Natural killer cell (primary cell): ENCODE data around the gene ASTN2. TPM values are rescaled to one million over a fixed set of nuclear protein-coding genes. Genes with fewer than 3 reads are reported as not detected.

ENCODE experiments used
- ATAC-seq, 3 donors: fragments of 150-1000 bp in 2 of 3; fragments of 200-7000 bp in 1 of 3; cut with Tn5 transposase; 1 replicate in 1 of 3; 2 replicates in 2 of 3; pipeline ENCODE4 v1.10.0; 2021; ENCODE audit warnings: mild to moderate bottlenecking in 2 of 3, moderate library complexity in 2 of 3
- DNase-seq, 2 donors: peaks; one replicate each; pipeline versions ENCODE4 v3.0.0 to v3.0.0-alpha.2; 2013 to 2021; ENCODE audit warnings: mixed read lengths in 1 of 2
- H3K27ac ChIP-seq: one replicate; pipeline ENCODE4 v1.5.1; 2013; ENCODE audit warnings: mild to moderate bottlenecking, low read length
- H3K27me3 ChIP-seq: one replicate; pipeline ENCODE4 v1.6.1; 2013; ENCODE audit warnings: low read length; ENCODE audit not compliant: control insufficient read depth, insufficient read depth
- H3K36me3 ChIP-seq: one replicate; pipeline ENCODE4 v1.6.1; 2013; ENCODE audit warnings: low read length; ENCODE audit not compliant: control insufficient read depth, insufficient read depth
- H3K4me1 ChIP-seq: one replicate; pipeline ENCODE4 v1.6.1; 2013; ENCODE audit warnings: low read length; ENCODE audit not compliant: control insufficient read depth, insufficient read depth
- H3K4me3 ChIP-seq: one replicate; pipeline ENCODE4 v1.5.1; 2013; ENCODE audit warnings: low read length
- H3K9me3 ChIP-seq: one replicate; pipeline ENCODE4 v1.6.1; 2013; ENCODE audit warnings: low read length; ENCODE audit not compliant: control insufficient read depth, insufficient read depth
- H3K27ac Mint-ChIP-seq, 2 donors: one replicate each; pipeline ENCODE4 v1.8.0; 2022; ENCODE audit warnings: mild to moderate bottlenecking in 2 of 2, mixed read lengths in 2 of 2, moderate library complexity in 1 of 2
- H3K27me3 Mint-ChIP-seq, 2 donors: one replicate each; pipeline ENCODE4 v1.8.0; 2022; ENCODE audit warnings: low read depth in 2 of 2, mixed read lengths in 2 of 2
- H3K36me3 Mint-ChIP-seq: one replicate; pipeline ENCODE4 v1.8.0; 2022; ENCODE audit warnings: mixed read lengths
- H3K4me1 Mint-ChIP-seq, 2 donors: one replicate each; pipeline ENCODE4 v1.8.0; 2022; ENCODE audit warnings: mixed read lengths in 2 of 2
- H3K4me3 Mint-ChIP-seq: one replicate; pipeline ENCODE4 v1.8.0; 2022; ENCODE audit warnings: mild to moderate bottlenecking, moderate library complexity, mixed read lengths
- H3K9me3 Mint-ChIP-seq, 2 donors: one replicate each; pipeline ENCODE4 v1.8.0; 2022; ENCODE audit warnings: mixed read lengths in 2 of 2
- WGBS: methylation state at CpG from one replicate; pipeline ENCODE4 v1.1.7; 2013; ENCODE audit warnings: missing lambda C conversion rate; ENCODE audit not compliant: insufficient coverage; 5-methylcytosine and 5-hydroxymethylcytosine counted together
- intact Hi-C: fragments of 100-400 bp; cut with micrococcal nuclease; formaldehyde crosslinking; loops from one replicate; pipeline ENCODE4 v1.14.2; 2022
- total RNA-seq, 4 donors: library from RNA; stranded (reverse); fragments of 120-200 nt in 1 of 4; gene quantifications; one replicate each; pipeline versions ENCODE4 v1.2.3 to v1.2.4, GENCODE V29; 2013 to 2022
- TF ChIP-seq, protein P1 (sequence below): fragments of 200-600 bp; IDR thresholded peaks from one replicate; pipeline ENCODE4 v1.8.0; 2022; ENCODE audit warnings: antibody characterized with exemption

Gene ASTN2
- total RNA-seq, 3 donors from 2014 or later (not counting 1 experiment from before 2014, with no cell fraction given) = 3.0 to 3.5 (median 3.2) TPM

DNA sequence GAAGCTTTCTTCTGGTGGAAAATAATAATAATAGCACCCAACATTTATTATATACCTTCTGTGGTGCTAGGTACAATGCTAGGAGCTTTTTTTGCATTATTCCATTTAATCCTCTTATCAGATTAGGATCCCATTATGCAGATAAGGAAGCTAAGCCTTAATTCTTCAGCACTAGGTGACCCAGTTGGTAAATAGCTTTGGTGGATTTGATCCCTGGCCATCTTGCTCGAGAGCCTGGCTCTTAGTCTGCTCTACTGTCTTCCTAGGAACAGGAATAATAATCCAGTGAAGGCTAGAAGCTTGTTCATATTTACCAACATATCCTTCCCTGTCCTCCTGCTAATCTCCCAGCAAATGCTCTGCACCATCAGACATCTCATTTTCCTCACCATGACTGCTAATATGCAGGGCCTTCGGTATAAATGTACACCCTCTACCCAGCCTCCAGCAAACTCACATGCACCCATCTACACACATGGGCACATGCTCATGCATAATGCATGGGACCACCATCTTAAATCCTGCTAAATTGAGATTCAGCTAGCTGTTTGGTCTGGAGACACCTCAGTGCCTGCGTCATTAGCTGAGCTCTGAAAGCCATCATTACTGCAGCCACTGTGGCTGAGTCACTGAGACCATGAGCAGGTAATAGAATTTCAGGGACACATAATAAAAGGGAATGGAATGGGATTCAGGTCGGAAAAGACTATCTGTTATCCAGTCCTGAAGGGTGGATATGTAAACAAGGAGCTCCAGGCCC lies 640.3 kb downstream of the ASTN2 start:
- H3K4me1 ChIP-seq = no peaks in the 10 kb centered on the region
- DNase-seq (no peak), ATAC-seq (no peak)
- intact Hi-C loops = no loop called here
- 67% methylated on average over 4 of the region's 4 CpGs for WGBS
- no peak overlapping the region for H3K27ac ChIP-seq
- no peaks in the 10 kb centered on the region for H3K27me3 ChIP-seq
- Mint-ChIP-seq H3K4me1 (no peaks in the 10 kb centered on the region), H3K27me3 (peaks cover 0 to 5% of the 10 kb centered on the region in 2 donors), H3K27ac (no peak overlapping the region), H3K9me3 (no peaks in the 10 kb centered on the region), H3K4me3 (no peak overlapping the region), H3K36me3 (no peaks in the 10 kb centered on the region)
- no peaks in the 10 kb centered on the region for H3K36me3 ChIP-seq
- TF ChIP-seq, protein P1, sequence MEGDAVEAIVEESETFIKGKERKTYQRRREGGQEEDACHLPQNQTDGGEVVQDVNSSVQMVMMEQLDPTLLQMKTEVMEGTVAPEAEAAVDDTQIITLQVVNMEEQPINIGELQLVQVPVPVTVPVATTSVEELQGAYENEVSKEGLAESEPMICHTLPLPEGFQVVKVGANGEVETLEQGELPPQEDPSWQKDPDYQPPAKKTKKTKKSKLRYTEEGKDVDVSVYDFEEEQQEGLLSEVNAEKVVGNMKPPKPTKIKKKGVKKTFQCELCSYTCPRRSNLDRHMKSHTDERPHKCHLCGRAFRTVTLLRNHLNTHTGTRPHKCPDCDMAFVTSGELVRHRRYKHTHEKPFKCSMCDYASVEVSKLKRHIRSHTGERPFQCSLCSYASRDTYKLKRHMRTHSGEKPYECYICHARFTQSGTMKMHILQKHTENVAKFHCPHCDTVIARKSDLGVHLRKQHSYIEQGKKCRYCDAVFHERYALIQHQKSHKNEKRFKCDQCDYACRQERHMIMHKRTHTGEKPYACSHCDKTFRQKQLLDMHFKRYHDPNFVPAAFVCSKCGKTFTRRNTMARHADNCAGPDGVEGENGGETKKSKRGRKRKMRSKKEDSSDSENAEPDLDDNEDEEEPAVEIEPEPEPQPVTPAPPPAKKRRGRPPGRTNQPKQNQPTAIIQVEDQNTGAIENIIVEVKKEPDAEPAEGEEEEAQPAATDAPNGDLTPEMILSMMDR = no peak
- no peak overlapping the region for H3K4me3 ChIP-seq
- no peaks in the 10 kb centered on the region for H3K9me3 ChIP-seq

DNA sequence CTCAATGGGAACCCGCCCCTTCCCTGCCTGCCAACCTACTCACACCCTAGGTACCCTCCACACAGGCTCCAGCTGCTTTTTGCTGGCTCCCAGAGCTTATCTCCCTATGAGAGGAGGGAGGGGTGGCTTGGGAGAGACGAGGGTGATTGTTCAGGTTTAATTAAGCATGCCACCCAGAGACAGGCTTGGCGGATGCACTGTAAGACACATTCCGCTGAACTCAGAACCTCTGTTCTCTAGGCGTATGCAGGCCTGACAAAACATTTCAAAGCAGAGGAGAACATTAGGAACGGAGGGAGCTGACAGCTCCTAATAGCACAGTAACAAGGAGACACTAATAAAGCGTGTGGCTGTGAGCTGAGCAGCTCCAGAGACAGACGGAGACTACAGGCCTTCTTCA lies 647.6 kb downstream of the ASTN2 start:
- Histone ChIP-seq H3K4me1 (no peaks in the 10 kb centered on the region), H3K36me3 (no peaks in the 10 kb centered on the region), H3K4me3 (no peak overlapping the region), H3K27me3 (no peaks in the 10 kb centered on the region), H3K27ac (no peak overlapping the region), H3K9me3 (no peaks in the 10 kb centered on the region)
- H3K9me3 Mint-ChIP-seq = no peaks in the 10 kb centered on the region
- peaks cover 0 to 1% of the 10 kb centered on the region in 2 donors for H3K27me3 Mint-ChIP-seq
- H3K4me3 Mint-ChIP-seq = no peak overlapping the region
- WGBS = 82% methylated on average over 7 of the region's 8 CpGs
- no peak for DNase-seq
- no peaks in the 10 kb centered on the region for H3K36me3 Mint-ChIP-seq
- TF ChIP-seq, protein P1 = no peak
- intact Hi-C loops = no loop called here
- ATAC-seq = no peak
- H3K4me1 Mint-ChIP-seq = no peaks in the 10 kb centered on the region
- no peak overlapping the region for H3K27ac Mint-ChIP-seq

DNA sequence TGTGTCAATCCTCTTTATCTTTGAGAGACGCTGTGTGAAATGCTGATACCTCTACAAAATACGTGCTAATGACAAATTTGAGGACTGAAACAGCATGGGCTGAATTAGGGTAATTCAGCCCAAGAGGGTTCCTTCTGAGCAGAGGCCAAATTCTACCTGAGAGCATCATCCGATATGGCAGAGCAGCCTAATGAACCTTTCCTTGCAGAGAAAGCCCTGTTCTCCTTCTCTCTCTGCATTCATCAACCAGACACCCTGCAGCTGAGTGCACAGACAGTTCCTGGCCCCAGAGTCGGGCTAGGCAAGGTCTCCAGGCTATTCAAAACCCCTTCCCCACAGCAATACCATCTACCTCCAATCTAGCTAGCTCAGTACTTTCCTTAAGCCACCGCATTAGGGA lies 649.8 kb downstream of the ASTN2 start:
- Histone ChIP-seq H3K4me3 (no peak overlapping the region), H3K27ac (no peak overlapping the region), H3K36me3 (no peaks in the 10 kb centered on the region), H3K9me3 (no peaks in the 10 kb centered on the region), H3K4me1 (no peaks in the 10 kb centered on the region), H3K27me3 (no peaks in the 10 kb centered on the region)
- WGBS = 81% methylated on average over 4 of the region's 5 CpGs
- no peak for ATAC-seq
- intact Hi-C loops = no loop called here
- TF ChIP-seq, protein P1 = no peak
- Mint-ChIP-seq H3K27ac (no peak overlapping the region), H3K9me3 (no peaks in the 10 kb centered on the region), H3K27me3 (no peaks in the 10 kb centered on the region), H3K4me1 (no peaks in the 10 kb centered on the region), H3K36me3 (no peaks in the 10 kb centered on the region), H3K4me3 (no peak overlapping the region)
- no peak for DNase-seq

DNA sequence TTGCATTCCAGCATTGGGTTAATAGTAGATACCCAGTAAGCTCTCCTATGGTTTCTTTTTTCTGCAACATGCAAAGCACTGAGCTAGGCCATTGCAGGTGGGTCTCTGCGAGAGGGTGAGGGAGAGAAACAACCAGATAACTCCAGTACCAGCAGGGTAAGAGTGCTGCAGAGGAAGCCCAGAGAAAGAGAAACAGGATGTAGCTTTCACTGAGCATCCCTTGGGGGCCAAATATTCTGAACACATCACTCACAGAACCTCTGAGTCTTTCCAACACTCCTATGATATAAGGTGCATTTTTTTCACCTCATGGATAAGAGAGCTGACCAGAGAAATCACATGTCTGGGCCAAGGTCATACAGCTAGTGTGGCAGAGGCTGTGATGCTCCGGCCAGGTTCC lies 651.1 kb downstream of the ASTN2 start:
- intact Hi-C loops = no loop called here
- Histone ChIP-seq H3K36me3 (no peaks in the 10 kb centered on the region), H3K4me3 (no peak overlapping the region), H3K9me3 (no peaks in the 10 kb centered on the region), H3K27me3 (no peaks in the 10 kb centered on the region), H3K4me1 (no peaks in the 10 kb centered on the region), H3K27ac (no peak overlapping the region)
- WGBS = 80% methylated on average over 2 of the region's 2 CpGs
- H3K9me3 Mint-ChIP-seq = no peaks in the 10 kb centered on the region
- DNase-seq (no peak), ATAC-seq (no peak)
- TF ChIP-seq, protein P1 = no peak
- H3K4me1 Mint-ChIP-seq = no peaks in the 10 kb centered on the region
- H3K27me3 Mint-ChIP-seq = no peaks in the 10 kb centered on the region
- no peak overlapping the region for H3K27ac Mint-ChIP-seq
- H3K36me3 Mint-ChIP-seq = no peaks in the 10 kb centered on the region
- H3K4me3 Mint-ChIP-seq = no peak overlapping the region
